GM23338 (cell line): ENCODE data around the gene NPAS3. TPM values are rescaled to one million over a fixed set of nuclear protein-coding genes. Genes with fewer than 3 reads are reported as not detected.

ENCODE experiments used
- ATAC-seq: fragments of 200-7000 bp; cut with Tn5 transposase; 3 replicates; pipeline ENCODE4 v1.9.1; 2020
- DNase-seq: peaks from one replicate; pipeline ENCODE4 v3.0.0-alpha.2; 2015; ENCODE audit warnings: low spot score
- H2AFZ ChIP-seq: fragments of 200-600 bp; sonication (generic); 2 replicates; pipeline ENCODE4 v1.8.0; 2016; ENCODE audit warnings: antibody characterized with exemption, mild to moderate bottlenecking, moderate library complexity
- H3F3A ChIP-seq: fragments of 200-600 bp; sonication (generic); replicated peaks from 2 replicates; pipeline ENCODE4 v1.8.0; 2017; ENCODE audit warnings: antibody characterized with exemption, mixed run types, low read depth
- H3K27ac ChIP-seq: fragments of 200-600 bp; sonication (generic); 2 replicates; pipeline ENCODE4 v1.6.1; 2016; ENCODE audit warnings: low read depth
- H3K27me3 ChIP-seq: fragments of 200-600 bp; sonication (generic); 2 replicates; pipeline ENCODE4 v1.8.0; 2016; ENCODE audit warnings: mild to moderate bottlenecking, mixed run types, moderate library complexity; ENCODE audit not compliant: insufficient read depth
- H3K36me3 ChIP-seq: fragments of 200-600 bp; sonication (generic); 2 replicates; pipeline ENCODE4 v1.8.0; 2016; ENCODE audit warnings: mild to moderate bottlenecking; ENCODE audit not compliant: insufficient read depth
- H3K4me1 ChIP-seq: fragments of 200-600 bp; sonication (generic); 2 replicates; pipeline ENCODE4 v1.8.0; 2016; ENCODE audit warnings: mild to moderate bottlenecking, moderate library complexity; ENCODE audit not compliant: insufficient read depth
- H3K4me2 ChIP-seq: fragments of 200-600 bp; sonication (generic); 2 replicates; pipeline ENCODE4 v1.7.1; 2017; ENCODE audit warnings: mixed run types
- H3K4me3 ChIP-seq: fragments of 200-600 bp; sonication (generic); 2 replicates; pipeline ENCODE4 v1.6.1; 2016; ENCODE audit warnings: mixed run types
- H3K79me2 ChIP-seq: fragments of 200-600 bp; sonication (generic); replicated peaks from 2 replicates; pipeline ENCODE4 v1.8.0; 2017; ENCODE audit warnings: mild to moderate bottlenecking; ENCODE audit not compliant: insufficient read depth
- H3K9me2 ChIP-seq: fragments of 200-600 bp; sonication (generic); 2 replicates; pipeline ENCODE4 v1.8.0; 2017; ENCODE audit not compliant: insufficient read depth
- H4K20me1 ChIP-seq: fragments of 200-600 bp; sonication (generic); replicated peaks from 2 replicates; pipeline ENCODE4 v1.8.0; 2017; ENCODE audit warnings: mild to moderate bottlenecking; ENCODE audit not compliant: insufficient read depth
- H3K27ac Mint-ChIP-seq: 2 replicates; pipeline ENCODE4 v1.8.0; 2020; ENCODE audit warnings: inconsistent platforms, mild to moderate bottlenecking, moderate library complexity, mixed read lengths
- H3K27me3 Mint-ChIP-seq: 3 replicates; pipeline ENCODE4 v1.8.0; 2022; ENCODE audit warnings: low read depth, mild to moderate bottlenecking, moderate library complexity, mixed read lengths, inconsistent platforms; ENCODE audit not compliant: insufficient read depth, poor library complexity
- H3K36me3 Mint-ChIP-seq: 3 replicates; pipeline ENCODE4 v1.8.0; 2021; ENCODE audit warnings: low read depth, mild to moderate bottlenecking, inconsistent platforms, moderate library complexity, mixed read lengths
- H3K4me1 Mint-ChIP-seq: 3 replicates; pipeline ENCODE4 v1.8.0; 2020; ENCODE audit warnings: mild to moderate bottlenecking, inconsistent platforms, mixed read lengths
- H3K4me3 Mint-ChIP-seq: 3 replicates; pipeline ENCODE4 v1.8.0; 2021; ENCODE audit warnings: moderate library complexity, mild to moderate bottlenecking, inconsistent platforms, mixed read lengths
- H3K9me3 Mint-ChIP-seq: 3 replicates; pipeline ENCODE4 v1.8.0; 2020; ENCODE audit warnings: moderate library complexity, mild to moderate bottlenecking, inconsistent platforms, mixed read lengths
- CTCF ChIP-seq, 2 experiments: fragments of 200-600 bp in 1 of 2; sonication (generic) in 1 of 2; conservative IDR thresholded peaks; 2 replicates each; pipeline versions ENCODE4 v1.5.1 to v1.6.1; 2016 to 2017; ENCODE audit warnings: antibody characterized with exemption in 2 of 2, low read depth in 2 of 2, mild to moderate bottlenecking in 2 of 2, moderate library complexity in 1 of 2
- ETS1 ChIP-seq: IDR thresholded peaks from 2 replicates; pipeline ENCODE4 v1.6.1; 2016; ENCODE audit warnings: antibody characterized with exemption
- EZH2phosphoT487 ChIP-seq: fragments of 200-600 bp; sonication (generic); IDR thresholded peaks from one replicate; pipeline ENCODE4 v1.8.1; 2018; ENCODE audit warnings: antibody characterized with exemption; ENCODE audit not compliant: unreplicated experiment
- REST ChIP-seq: IDR thresholded peaks from one replicate; pipeline ENCODE4 v1.6.1; 2018; ENCODE audit warnings: antibody characterized with exemption; ENCODE audit not compliant: unreplicated experiment
- polyA plus RNA-seq: library from polyadenylated mRNA; unstranded; fragments of >200 nt; fragmentation: Nextera tagmentation; extraction: Ambion mirVana; gene quantifications from 2 replicates; pipeline ENCODE4 v1.2.1, GENCODE V29; 2016
- total RNA-seq: library from RNA; depleted of rRNA; stranded (reverse); fragments of >200 nt; shearing (Covaris generic); gene quantifications from 2 replicates; pipeline ENCODE4 v1.2.3, GENCODE V29; 2014

The NPAS3 gene
- total and polyA plus RNA-seq, 2 experiments from 2014 or later, result 0.17 to 0.19 TPM

GRCh38 chr14:33525626-33526025, 586.9 kb downstream of the NPAS3 start:
- H4K20me1 ChIP-seq, result no peaks in the 10 kb centered on the region
- Mint-ChIP-seq H3K27me3 (no peaks in the 10 kb centered on the region), H3K4me3 (no peak overlapping the region), H3K9me3 (no peaks in the 10 kb centered on the region), H3K27ac (no peak overlapping the region), H3K36me3 (no peaks in the 10 kb centered on the region), H3K4me1 (no peaks in the 10 kb centered on the region; the same call in 2 of the 3 replicates)
- TF ChIP-seq ETS1, result no peak
- TF ChIP-seq REST, result no peak
- no peak for TF ChIP-seq CTCF (conservative IDR thresholded peaks at IDR 0.05; ENCODE audit: low read depth in 2 of 2)
- TF ChIP-seq EZH2phosphoT487, result no peak
- H3F3A ChIP-seq, result no peaks in the 10 kb centered on the region
- H3K4me1 ChIP-seq, result no peaks in the 10 kb centered on the region
- no peak for ATAC-seq
- H3K9me2 ChIP-seq, result peaks cover 5% of the 10 kb centered on the region; the same call in 1 of the 2 replicates
- DNase-seq, result no peak
- no peak overlapping the region for H3K4me2 ChIP-seq
- no peak overlapping the region for H2AFZ ChIP-seq
- H3K27ac ChIP-seq, result no peak overlapping the region
- no peaks in the 10 kb centered on the region for H3K27me3 ChIP-seq
- no peaks in the 10 kb centered on the region for H3K79me2 ChIP-seq
- no peaks in the 10 kb centered on the region for H3K36me3 ChIP-seq
- no peak overlapping the region for H3K4me3 ChIP-seq

GRCh38 chr14:33527023-33527634, 588.5 kb downstream of the NPAS3 start:
- no peak overlapping the region for H3K27ac Mint-ChIP-seq
- no peak overlapping the region for H2AFZ ChIP-seq
- no peaks in the 10 kb centered on the region for H3K9me3 Mint-ChIP-seq
- H3K4me3 ChIP-seq, result no peak overlapping the region
- ATAC-seq, result no peak
- H3K27me3 Mint-ChIP-seq, result no peaks in the 10 kb centered on the region
- TF ChIP-seq ETS1, result no peak
- no peaks in the 10 kb centered on the region for H3F3A ChIP-seq
- H3K36me3 Mint-ChIP-seq, result no peaks in the 10 kb centered on the region
- no peak for DNase-seq
- no peaks in the 10 kb centered on the region for H3K27me3 ChIP-seq
- no peaks in the 10 kb centered on the region for H3K79me2 ChIP-seq
- H3K4me3 Mint-ChIP-seq, result no peak overlapping the region
- no peak overlapping the region for H3K4me2 ChIP-seq
- no peaks in the 10 kb centered on the region for H3K4me1 ChIP-seq
- H3K4me1 Mint-ChIP-seq, result peaks cover 4% of the 10 kb centered on the region; the same call in 2 of the 3 replicates
- H3K9me2 ChIP-seq, result peaks cover 5% of the 10 kb centered on the region; the same call in 1 of the 2 replicates
- H3K36me3 ChIP-seq, result no peaks in the 10 kb centered on the region
- no peaks in the 10 kb centered on the region for H4K20me1 ChIP-seq
- no peak overlapping the region for H3K27ac ChIP-seq
